ENCODE results near the gene ENPP7. TPM values are rescaled to one million over a fixed set of nuclear protein-coding genes. Genes with fewer than 3 reads are reported as not detected.
"Not testable (repeated sequence)": the region's sequence is repeated elsewhere in the genome, so short reads cannot be mapped to it uniquely, and the experiment has no call there.

ENPP7 gene
- total and polyA plus RNA-seq, 8 donors = 5.0 TPM; not detected in 7

DNA sequence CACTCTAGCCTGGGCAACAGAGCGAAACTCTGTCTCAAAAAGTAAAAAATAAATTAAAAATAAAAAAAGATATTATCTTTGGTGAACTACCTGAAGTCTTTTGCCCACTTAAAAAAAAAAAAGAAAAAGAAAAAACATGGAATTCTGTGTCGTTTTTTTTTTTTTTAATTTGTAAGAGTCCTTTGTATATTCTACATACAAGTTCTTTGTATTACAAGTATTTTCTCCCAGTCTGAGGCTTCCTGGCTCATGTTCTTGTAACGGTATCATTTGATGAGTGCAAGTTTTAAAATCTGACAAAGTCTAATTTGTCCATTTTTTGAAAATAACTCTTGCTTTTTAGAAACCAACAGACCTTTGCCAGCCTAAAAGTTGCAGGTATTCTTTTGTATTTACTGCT is 35.0 kb downstream of the ENPP7 start:
- Histone ChIP-seq H3K27me3 (peaks cover 0 to 50% (median 0%) of the 10 kb centered on the region in 3 donors), H3K4me3 (no peak overlapping the region), H3K9me3 (no peaks in the 10 kb centered on the region), H3K4me1 (no peaks in the 10 kb centered on the region), H3K36me3 (no peaks in the 10 kb centered on the region), H3K27ac (no peak overlapping the region)
- no peak for DNase-seq
- intact Hi-C loops (cut with DNase I; ENCODE audit: low total_unique reads) = no loop called here
- 70 to 84% (median 82%) methylated on average over 3 of the region's 3 CpGs for WGBS, 5 donors
- no peak for TF ChIP-seq POLR2AphosphoS5 (IDR thresholded peaks at IDR 0.05)
- TF ChIP-seq EP300 (IDR thresholded peaks at IDR 0.05) = no peak
- no peak for TF ChIP-seq POLR2A (IDR thresholded peaks at IDR 0.05)
- TF ChIP-seq, protein P1, sequence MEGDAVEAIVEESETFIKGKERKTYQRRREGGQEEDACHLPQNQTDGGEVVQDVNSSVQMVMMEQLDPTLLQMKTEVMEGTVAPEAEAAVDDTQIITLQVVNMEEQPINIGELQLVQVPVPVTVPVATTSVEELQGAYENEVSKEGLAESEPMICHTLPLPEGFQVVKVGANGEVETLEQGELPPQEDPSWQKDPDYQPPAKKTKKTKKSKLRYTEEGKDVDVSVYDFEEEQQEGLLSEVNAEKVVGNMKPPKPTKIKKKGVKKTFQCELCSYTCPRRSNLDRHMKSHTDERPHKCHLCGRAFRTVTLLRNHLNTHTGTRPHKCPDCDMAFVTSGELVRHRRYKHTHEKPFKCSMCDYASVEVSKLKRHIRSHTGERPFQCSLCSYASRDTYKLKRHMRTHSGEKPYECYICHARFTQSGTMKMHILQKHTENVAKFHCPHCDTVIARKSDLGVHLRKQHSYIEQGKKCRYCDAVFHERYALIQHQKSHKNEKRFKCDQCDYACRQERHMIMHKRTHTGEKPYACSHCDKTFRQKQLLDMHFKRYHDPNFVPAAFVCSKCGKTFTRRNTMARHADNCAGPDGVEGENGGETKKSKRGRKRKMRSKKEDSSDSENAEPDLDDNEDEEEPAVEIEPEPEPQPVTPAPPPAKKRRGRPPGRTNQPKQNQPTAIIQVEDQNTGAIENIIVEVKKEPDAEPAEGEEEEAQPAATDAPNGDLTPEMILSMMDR (IDR thresholded peaks at IDR 0.05) = no peak

DNA sequence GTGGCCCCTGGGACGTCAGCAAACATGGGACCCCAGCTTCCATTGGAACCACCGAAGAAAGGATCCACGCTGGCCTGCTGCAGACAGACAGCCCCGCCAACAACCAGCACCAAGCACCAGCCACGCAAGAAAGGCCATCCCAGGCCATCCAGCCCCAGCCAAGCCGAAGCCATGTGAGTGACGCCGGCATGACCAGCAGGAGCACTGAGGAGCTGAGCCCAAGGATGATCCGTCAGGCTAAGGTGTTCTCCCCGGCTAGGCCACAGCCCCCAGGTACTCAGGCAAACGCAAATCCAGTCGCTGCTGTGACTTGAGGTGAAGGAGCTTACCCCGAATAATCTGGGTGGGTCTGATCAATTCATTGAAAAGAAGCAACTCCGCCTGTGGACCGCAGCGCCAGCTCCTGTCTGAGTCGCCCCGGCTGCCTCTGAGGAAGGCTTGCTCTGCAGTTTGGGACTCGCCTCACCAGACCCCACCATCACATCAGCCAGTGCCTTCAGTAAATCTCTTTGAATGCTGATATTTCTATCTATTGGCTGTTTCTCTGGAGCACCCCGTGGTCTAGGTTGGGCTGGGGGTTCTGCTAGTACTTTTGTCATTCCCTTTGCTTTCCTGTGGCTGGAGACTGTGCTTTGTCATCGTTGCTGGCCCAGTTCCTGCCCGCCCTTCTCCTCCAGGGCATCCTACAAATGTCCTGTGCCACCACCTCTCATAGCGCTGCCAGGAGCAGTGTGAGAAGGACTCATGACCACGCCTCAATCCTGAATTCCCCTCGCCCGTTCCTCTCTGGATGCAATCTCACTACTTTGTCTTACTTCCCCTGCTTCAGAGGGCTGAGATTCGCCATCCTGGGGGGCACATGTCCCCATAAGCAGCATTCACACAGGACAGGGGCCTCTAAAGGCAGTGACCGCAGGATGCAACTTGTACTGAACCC is 39.1 kb downstream of the ENPP7 start:
- Histone ChIP-seq H3K4me3 (no peak overlapping the region), H3K27ac (no peak overlapping the region), H3K36me3 (no peaks in the 10 kb centered on the region), H3K9me3 (no peaks in the 10 kb centered on the region), H3K27me3 (peaks cover 3 to 83% (median 25%) of the 10 kb centered on the region in 3 donors), H3K4me1 (no peaks in the 10 kb centered on the region)
- intact Hi-C loops (cut with DNase I; ENCODE audit: low total_unique reads) = no loop called here
- no peak for DNase-seq
- TF ChIP-seq EP300 (IDR thresholded peaks at IDR 0.05) (no peak), POLR2AphosphoS5 (IDR thresholded peaks at IDR 0.05) (no peak), POLR2A (IDR thresholded peaks at IDR 0.05) (no peak)
- TF ChIP-seq, protein P1 (IDR thresholded peaks at IDR 0.05) = no peak
- 81 to 86% (median 83%) methylated on average over 25 to 28 of the region's 28 CpGs for WGBS, 5 donors

DNA sequence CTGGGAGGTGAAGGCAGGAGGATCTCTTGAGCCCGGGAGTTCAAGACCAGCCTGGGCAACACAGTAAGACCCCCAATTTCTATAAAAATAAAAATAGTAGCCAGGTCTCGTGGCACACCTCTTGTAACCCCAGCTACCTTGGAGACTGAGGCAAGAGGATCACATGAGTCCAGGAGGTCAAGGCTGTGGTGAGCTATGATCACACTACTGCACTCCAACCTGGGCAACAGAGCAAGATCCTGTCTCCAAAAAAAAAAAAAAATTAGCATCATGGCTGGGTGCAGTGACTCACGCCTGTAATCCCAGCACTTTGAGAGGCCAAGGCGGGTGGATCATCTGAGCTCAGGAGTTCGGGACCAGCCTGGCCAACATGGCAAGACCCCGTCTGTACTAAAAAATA is 40.5 kb downstream of the ENPP7 start:
- intact Hi-C loops (cut with DNase I; ENCODE audit: low total_unique reads) = no loop called here
- Histone ChIP-seq H3K36me3 (no peaks in the 10 kb centered on the region), H3K4me1 (peaks cover 0 to under 1% (median 0%) of the 10 kb centered on the region in 4 donors), H3K27ac (no peak overlapping the region), H3K4me3 (no peak overlapping the region), H3K9me3 (no peaks in the 10 kb centered on the region), H3K27me3 (peaks cover 8 to 90% (median 38%) of the 10 kb centered on the region in 3 donors)
- TF ChIP-seq EP300 (IDR thresholded peaks at IDR 0.05) = no peak
- TF ChIP-seq POLR2A (IDR thresholded peaks at IDR 0.05) = no peak
- TF ChIP-seq POLR2AphosphoS5 (IDR thresholded peaks at IDR 0.05) = no peak
- TF ChIP-seq, protein P1 (IDR thresholded peaks at IDR 0.05) = no peak
- no peak for DNase-seq
- WGBS, 5 donors = 79 to 92% (median 84%) methylated on average over 6 of the region's 6 CpGs

DNA sequence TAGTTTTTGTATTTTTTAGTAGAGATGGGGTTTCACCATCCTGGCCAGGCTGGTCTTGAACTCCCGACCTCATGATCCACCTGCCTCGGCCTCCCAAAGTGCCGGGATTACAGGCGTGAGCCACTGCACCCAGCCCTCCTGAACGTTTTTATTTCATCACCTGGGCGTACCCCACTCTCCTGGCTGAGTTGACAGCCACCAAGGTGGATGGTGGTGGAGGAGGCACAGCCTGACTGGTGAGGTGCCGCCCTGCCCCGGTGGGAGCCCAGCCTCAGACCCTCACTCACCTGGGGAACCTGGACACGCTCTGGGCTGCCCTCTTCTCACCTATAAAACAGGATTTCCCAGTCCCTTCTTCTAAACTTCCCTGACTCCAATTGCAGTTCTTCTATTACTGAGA is 42.0 kb downstream of the ENPP7 start:
- WGBS, 5 donors = 65 to 79% (median 77%) methylated on average over 9 of the region's 9 CpGs
- H3K27me3 ChIP-seq = peaks cover 10 to 94% (median 51%) of the 10 kb centered on the region in 3 donors

DNA sequence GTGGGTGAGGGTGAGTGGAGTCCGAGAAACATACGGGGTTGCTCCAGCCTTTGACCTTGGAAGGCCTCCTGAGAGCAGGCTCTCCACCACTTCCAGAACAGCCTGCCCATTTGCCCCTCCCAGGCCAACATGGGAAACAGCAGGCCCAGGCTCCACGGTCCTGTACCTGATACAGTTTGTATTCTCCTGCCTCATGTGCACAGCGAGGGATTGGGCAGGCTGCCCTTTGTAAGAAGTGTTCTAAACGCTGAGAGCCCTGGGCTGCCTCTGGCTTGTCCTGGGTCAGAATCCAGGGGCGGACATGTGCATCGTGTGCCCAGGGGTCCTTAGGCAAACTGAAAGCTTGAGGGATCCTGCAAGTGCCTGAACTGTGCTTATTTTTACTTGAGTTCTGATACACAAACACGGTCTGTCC is 43.8 kb downstream of the ENPP7 start:
- Histone ChIP-seq H3K9me3 (no peaks in the 10 kb centered on the region), H3K27ac (no peak overlapping the region), H3K36me3 (no peaks in the 10 kb centered on the region), H3K4me3 (no peak overlapping the region), H3K27me3 (peaks cover 10 to 93% (median 66%) of the 10 kb centered on the region in 3 donors), H3K4me1 (peaks cover 14 to 27% (median 22%) of the 10 kb centered on the region in 4 donors)
- 64 to 81% (median 72%) methylated on average over 8 of the region's 8 CpGs for WGBS, 5 donors
- TF ChIP-seq, protein P1 (IDR thresholded peaks at IDR 0.05) = no peak
- no peak for TF ChIP-seq POLR2AphosphoS5 (IDR thresholded peaks at IDR 0.05)
- no peak for TF ChIP-seq POLR2A (IDR thresholded peaks at IDR 0.05)
- no peak for TF ChIP-seq EP300 (IDR thresholded peaks at IDR 0.05)
- intact Hi-C loops (cut with DNase I; ENCODE audit: low total_unique reads) = no loop called here
- DNase-seq = no peak

More for the DNA sequence above, 42.0 kb downstream of the ENPP7 start:
- H3K27ac ChIP-seq; H3K36me3 ChIP-seq; intact Hi-C loops (cut with DNase I; ENCODE audit: low total_unique reads); DNase-seq; H3K4me3 ChIP-seq; H3K9me3 ChIP-seq: not testable (repeated sequence)
- peaks cover 5 to 15% (median 8%) of the 10 kb centered on the region in 4 donors for H3K4me1 ChIP-seq

Data from stomach (tissue), 9 donors.